HG02938 (cell line): ENCODE data around the gene LBX2.
"Not testable (repeated sequence)": the region's sequence is repeated elsewhere in the genome, so short reads cannot be mapped to it uniquely, and the experiment has no call there.

Experiments
- ATAC-seq: cut with Tn5 transposase; IDR thresholded peaks from one replicate; pipeline ENCODE4 v1.9.1; 2021; ENCODE audit warnings: mild to moderate bottlenecking, moderate library complexity; ENCODE audit not compliant: unreplicated experiment

LBX2 gene

GRCh38 chr2:74486141-74486540 is 13.3 kb downstream of the LBX2 start:
- no peak for ATAC-seq

DNA sequence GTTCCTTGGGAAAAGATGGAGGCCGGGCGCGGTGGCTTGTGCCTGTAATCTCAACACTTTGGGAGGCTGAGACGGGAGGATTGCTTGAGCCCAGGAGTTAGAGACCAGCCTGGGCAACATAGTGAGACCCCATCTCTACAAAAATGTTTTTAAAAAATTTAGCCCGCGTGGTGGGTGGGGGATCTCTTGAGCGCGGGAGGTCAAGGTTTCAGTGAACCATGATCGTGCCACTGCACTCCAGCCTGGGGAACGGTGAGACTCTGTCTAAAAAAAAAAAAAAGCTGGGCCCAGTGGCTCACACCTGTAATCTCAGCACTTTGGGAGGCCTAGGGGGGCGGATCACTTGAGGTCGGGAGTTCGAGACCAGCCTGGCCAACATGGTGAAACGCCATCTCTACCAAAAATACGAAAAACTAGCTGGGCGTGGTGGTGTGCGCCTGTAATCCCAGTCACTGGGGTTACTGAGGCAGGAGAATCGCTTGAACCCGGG is 15.7 kb downstream of the LBX2 start:
- ATAC-seq, result not testable (repeated sequence)

- peak; percentile 91 for ATAC-seq
Measured at GRCh38 chr2:74482801-74483674, 16.4 kb downstream of the LBX2 start, which contains the start of the genes CCDC142 and TTC31. Gene CCDC142, minus strand, starts transcription at chr2:74482998. Its CDS starts 161 bp downstream, at chr2:74482837. Gene TTC31, plus strand, starts transcription at chr2:74483081. Its CDS starts 15 bp downstream, at chr2:74483096.

GRCh38 chr2:74481961-74482800 is 17.2 kb downstream of the LBX2 start:
- ATAC-seq, result peak; percentile 37

GRCh38 chr2:74481431-74481830 is 18.0 kb downstream of the LBX2 start:
- no peak for ATAC-seq

DNA sequence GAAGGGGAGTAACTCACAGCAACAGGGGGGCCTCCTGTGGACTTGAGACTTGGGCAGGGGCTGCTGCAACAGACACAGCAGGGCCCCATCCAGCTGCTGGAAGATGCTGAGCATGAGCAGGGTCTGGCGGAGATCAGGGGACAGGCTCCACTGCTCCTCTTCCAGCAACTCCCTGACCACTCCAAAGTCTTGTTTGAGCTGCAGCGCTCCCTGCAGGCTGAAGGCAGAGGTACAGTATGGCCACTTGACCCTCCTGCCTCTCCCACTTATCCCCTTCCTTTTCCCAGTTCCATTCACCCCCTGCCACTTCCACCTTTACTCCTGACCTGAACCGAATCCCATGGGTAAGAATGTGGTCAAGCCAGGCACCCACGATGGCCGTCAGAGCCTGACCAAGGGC is 24.5 kb downstream of the LBX2 start:
- no peak for ATAC-seq

DNA sequence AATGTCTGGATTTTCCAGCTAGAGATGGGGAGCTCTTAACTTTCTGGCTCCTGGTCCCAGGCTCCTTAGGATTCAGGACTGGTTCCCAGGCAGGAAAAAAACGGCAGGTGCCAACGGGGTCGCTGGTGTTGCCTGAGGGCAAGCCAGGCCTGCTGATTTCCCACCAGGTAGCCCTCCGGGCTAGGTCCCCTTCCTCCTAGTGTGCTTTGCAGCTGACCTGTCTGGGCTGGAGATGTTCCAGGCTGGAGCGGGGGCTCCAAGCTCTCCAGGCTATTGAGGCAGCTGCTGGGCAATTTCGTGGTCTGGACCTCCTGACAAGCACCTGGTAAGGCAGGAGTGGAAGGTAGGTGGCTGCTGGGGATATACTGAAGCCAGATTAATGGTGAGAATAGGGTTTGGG is 24.9 kb downstream of the LBX2 start:
- ATAC-seq, result no peak

DNA sequence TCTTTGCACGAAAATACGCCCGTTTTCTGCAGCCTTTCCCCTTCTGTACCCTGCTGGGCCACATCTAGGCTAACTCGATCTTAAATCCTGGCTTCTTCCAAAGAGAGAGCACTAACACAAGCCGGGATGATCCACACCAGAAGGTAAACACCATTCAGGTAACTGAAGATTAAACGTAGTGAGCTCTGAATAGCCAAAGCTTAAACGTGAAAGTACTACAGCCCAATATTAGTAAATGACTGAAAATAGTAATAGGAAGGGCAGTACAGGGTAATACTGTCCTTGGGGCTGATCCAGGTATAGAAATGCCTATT is 26.5 kb downstream of the LBX2 start:
- no peak for ATAC-seq

DNA sequence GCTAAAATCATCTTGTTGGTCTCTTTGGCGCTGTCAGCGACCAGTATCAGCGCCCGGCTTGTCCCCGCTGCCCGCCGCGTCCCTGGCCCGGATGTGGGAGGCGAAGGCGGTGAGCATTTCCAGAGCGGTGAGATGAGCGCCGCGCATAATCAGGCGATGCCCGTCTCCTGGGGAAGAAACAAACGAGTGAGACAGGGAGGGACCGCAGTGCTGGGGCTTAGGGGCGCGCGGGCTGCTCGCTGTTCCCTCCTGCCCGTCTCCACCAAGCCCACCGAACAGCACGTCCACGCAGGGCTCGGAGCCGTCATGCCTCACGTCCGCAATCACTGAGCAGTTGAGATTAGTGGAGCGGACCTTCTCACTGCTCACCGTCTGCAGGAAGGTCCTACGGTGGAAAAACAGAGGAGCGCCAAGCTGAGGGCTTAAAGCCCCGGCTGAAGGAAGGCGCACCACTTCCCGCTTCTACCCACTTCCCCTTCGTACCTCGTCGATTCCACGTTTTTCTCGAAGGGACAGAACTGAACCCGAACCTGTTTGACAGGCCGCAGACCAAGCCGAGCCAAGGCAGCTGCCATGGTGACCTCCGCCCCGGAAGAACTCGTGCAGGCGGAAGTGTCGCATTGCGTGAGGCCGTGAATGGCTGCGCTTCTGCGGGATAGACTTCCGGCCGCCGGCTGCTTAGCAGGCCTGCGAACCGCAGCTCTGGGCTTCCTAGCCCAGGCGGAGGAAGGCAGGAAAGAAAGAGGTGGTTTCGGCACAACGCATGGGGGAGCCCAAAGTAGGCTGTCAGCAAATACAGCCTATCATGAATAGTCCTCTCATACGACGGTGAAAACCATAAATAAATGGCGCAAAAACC is 27.1 kb downstream of the LBX2 start, which contains the start of gene MRPL53:
Gene MRPL53, minus strand, starts transcription at position 595 of the 859 bp plus-strand sequence. Its CDS starts 20 bp downstream, at position 575.
- ATAC-seq, result peak; percentile 79

DNA sequence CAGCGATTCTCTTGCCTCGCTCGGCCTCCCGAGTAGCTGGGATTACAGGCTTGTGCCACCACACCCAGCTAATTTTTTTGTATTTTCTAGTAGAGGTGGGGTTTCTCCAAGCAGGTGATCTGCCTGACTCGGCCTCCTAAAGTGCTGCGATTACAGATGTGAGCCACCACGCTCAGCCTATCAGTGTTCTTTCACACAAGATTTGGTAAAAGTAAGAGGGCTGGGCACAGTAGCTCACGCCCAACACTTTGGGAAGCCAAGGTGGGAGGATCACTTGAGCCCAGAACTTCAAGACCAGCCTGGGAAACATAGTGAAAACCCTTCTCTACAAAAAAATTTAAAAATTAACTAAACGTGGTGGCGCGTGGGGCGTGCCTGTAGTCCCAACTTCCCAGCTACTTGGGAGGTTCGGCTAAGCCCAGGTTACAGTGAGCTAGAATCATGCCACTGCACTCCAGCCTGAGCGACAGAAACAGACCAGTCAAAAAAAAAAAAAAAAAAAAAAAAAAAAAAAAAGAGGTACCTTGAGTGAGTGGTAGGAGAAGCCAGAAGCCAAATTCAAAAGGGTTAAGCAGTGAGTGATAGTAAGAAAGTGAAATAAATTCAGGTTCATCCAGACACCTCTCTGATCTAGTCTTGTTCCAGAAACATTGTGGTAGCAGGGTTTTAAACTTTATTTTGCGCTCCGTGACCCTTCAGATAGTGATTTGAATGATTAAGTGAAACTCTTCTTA is 27.9 kb downstream of the LBX2 start:
- no peak for ATAC-seq

DNA sequence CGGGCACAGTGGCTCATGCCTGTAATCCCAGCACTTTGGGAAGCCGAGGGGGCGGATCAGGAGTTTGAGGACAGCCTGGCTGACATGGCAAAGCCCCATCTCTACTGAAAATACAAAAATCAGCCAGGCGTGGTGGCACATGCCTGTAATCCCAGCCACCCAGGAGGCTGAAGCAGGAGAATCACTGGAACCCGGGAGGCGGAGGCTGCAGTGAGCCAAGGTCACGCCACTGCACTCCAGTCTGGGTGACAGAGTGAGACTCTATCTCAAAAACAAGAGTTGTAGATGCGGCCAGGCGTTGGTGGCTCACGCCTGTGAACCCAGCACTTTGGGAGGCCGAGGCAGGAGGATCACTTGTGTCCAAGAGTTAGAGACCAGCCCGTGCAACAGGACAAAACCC is 28.7 kb downstream of the LBX2 start:
- ATAC-seq, result not testable (repeated sequence)

GRCh38 chr2:74464406-74464805 is 35.0 kb downstream of the LBX2 start:
- no peak for ATAC-seq

GRCh38 chr2:74462786-74463105 is 36.7 kb downstream of the LBX2 start:
- no peak for ATAC-seq

DNA sequence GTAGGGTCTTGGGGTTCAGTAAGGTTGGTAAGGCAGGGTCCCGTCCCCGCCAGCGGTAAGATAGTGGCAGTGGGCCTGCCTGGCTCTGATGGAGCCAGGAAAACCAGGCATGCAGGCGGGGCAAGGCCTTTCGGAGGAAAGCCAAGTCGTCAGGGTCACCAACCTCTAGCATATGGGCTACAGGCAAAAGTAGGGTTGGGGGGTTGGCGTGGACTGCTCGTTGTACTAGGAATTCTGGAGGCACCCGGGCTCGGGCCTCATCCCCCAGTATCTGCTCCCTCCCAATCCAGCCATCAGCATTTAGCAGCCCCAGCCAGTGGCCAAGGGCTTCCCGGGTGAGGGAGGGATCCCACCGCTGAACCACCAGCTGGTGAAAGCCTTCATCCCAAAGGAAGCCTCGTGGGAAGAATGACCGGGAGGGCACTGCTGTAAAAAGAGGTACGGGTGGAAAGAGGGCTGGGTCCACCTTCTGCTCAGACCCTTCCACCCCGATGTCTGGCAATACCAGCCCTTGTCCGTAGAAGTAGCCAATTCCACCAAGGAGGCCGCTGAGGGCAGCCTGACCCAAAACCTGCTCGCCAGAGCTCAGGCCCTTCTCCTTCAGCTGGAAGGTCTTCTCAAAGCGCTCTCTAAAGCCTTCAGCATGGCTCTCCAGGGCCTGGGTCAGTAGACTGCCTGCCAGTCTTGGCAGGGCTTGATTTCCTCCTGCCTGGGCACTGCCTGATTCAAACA is 37.2 kb downstream of the LBX2 start:
- no peak for ATAC-seq

GRCh38 chr2:74461187-74462053 is 38.0 kb downstream of the LBX2 start:
- ATAC-seq, result no peak

GRCh38 chr2:74460187-74460586 is 39.2 kb downstream of the LBX2 start:
- ATAC-seq, result not testable (repeated sequence)

GRCh38 chr2:74459503-74460118 is 39.8 kb downstream of the LBX2 start:
- ATAC-seq, result not testable (repeated sequence)

- ATAC-seq, result no peak
Measured at GRCh38 chr2:74458938-74459363, 40.5 kb downstream of the LBX2 start.
